Right atrium auricular region (tissue), 2 donors: Measurements from ENCODE around the gene WDR82. TPM values are rescaled to one million over a fixed set of nuclear protein-coding genes. Genes with fewer than 3 reads are reported as not detected.
A peak's percentile ranks its signal among the peaks of the same experiment; 100 is the strongest.

Experiments
- DNase-seq: peaks from one replicate; pipeline ENCODE4 v3.0.0-alpha.2; 2019; ENCODE audit warnings: low spot score
- H3K27ac ChIP-seq, 2 donors: fragments of 200-600 bp; sonication (generic); 1 replicate in 1 of 2; 2 replicates in 1 of 2; pipeline ENCODE4 v1.5.1; 2016 to 2019
- H3K27me3 ChIP-seq, 2 donors: fragments of 200-600 bp; sonication (generic); one replicate each; pipeline versions ENCODE4 v1.5.1 to v1.6.0; 2017 to 2019
- H3K36me3 ChIP-seq: fragments of 200-600 bp; sonication (generic); one replicate; pipeline ENCODE4 v1.5.1; 2016
- H3K4me1 ChIP-seq, 2 donors: fragments of 200-600 bp; sonication (generic); one replicate each; pipeline versions ENCODE4 v1.5.1 to v1.6.0; 2017 to 2019
- H3K4me3 ChIP-seq, 2 donors: fragments of 200-600 bp; sonication (generic); 1 replicate in 1 of 2; 2 replicates in 1 of 2; pipeline ENCODE4 v1.5.1; 2017 to 2019; ENCODE audit warnings: mild to moderate bottlenecking in 1 of 2, moderate library complexity in 1 of 2
- H3K9me3 ChIP-seq, 2 donors: fragments of 200-600 bp; sonication (generic); one replicate each; pipeline ENCODE4 v1.5.1; 2019
- total RNA-seq, 2 donors: library from RNA; depleted of rRNA; stranded (reverse); fragments of >200 nt; gene quantifications; one replicate each; pipeline ENCODE4 v1.1.0, GENCODE V29; 2016
- TF ChIP-seq, protein P1 (sequence below), 2 donors: fragments of 200-600 bp; sonication (generic); IDR thresholded peaks; one replicate each; pipeline ENCODE4 v1.5.1; 2019; ENCODE audit warnings: antibody characterized with exemption in 2 of 2

Gene WDR82
- total RNA-seq, 2 donors from 2014 or later = 43.2 to 43.8 TPM

- Histone ChIP-seq H3K4me3 (peak overlapping the region in 1 of 2 donors; percentile 26), H3K9me3 (no peaks in the 10 kb centered on the region), H3K27ac (peak overlapping the region; percentile 93 to 95), H3K4me1 (peaks cover 0 to 69% of the 10 kb centered on the region in 2 donors), H3K36me3 (peaks cover 35% of the 10 kb centered on the region), H3K27me3 (no peaks in the 10 kb centered on the region)
- no peak for DNase-seq
- TF ChIP-seq, protein P1, sequence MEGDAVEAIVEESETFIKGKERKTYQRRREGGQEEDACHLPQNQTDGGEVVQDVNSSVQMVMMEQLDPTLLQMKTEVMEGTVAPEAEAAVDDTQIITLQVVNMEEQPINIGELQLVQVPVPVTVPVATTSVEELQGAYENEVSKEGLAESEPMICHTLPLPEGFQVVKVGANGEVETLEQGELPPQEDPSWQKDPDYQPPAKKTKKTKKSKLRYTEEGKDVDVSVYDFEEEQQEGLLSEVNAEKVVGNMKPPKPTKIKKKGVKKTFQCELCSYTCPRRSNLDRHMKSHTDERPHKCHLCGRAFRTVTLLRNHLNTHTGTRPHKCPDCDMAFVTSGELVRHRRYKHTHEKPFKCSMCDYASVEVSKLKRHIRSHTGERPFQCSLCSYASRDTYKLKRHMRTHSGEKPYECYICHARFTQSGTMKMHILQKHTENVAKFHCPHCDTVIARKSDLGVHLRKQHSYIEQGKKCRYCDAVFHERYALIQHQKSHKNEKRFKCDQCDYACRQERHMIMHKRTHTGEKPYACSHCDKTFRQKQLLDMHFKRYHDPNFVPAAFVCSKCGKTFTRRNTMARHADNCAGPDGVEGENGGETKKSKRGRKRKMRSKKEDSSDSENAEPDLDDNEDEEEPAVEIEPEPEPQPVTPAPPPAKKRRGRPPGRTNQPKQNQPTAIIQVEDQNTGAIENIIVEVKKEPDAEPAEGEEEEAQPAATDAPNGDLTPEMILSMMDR (IDR thresholded peaks at IDR 0.05) = no peak
Observed at GRCh38 chr3:52233968-52234367, 44.5 kb downstream of the WDR82 start.

GRCh38 chr3:52233108-52233591, 45.3 kb downstream of the WDR82 start:
- DNase-seq = no peak
- Histone ChIP-seq H3K27ac (peak overlapping the region; percentile 93 to 95), H3K9me3 (no peaks in the 10 kb centered on the region), H3K4me3 (no peak overlapping the region), H3K36me3 (peaks cover 44% of the 10 kb centered on the region), H3K27me3 (no peaks in the 10 kb centered on the region), H3K4me1 (peaks cover 0 to 63% of the 10 kb centered on the region in 2 donors)
- TF ChIP-seq, protein P1 (IDR thresholded peaks at IDR 0.05) = no peak

DNA sequence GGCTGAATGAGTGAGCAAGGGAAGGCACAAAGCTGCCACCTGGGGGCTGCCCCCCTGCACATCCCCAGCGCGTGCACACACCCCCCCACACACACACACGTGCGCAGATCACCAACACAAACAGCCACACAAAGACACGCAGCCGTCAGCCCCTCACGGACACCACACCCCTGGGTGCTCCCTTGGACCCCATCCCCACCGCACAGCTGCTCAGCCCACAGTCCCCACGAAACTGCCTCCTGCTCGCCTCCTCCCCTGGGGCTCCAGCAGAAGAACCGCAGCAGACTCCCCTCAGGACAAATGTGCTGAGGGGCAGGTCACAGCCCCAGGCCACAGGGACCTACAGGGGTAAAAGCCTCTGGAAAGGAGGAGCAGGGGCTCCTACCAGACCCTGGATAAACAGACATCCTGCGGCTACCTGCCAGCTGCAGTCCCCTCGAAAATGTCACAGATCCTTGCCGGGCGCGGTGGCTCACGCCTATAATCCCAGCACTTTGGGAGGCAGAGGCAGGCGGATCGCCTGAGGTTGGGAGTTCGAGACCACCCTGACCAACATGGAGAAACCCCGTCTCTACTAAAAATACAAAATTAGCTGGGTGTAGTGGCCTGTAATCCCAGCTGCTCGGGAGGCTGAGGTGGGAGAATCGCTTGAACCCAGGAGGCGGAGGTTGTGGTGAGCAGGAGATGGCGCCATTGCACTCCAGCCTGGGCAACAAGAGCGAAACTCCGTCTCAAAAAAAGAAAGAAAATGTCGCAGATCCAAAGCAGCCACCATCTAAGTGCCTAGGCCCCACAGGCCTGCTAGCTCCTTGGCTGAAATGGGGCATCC, 46.0 kb downstream of the WDR82 start:
- TF ChIP-seq, protein P1 (IDR thresholded peaks at IDR 0.05) = no peak
- Histone ChIP-seq H3K27ac (peak overlapping the region in 1 of 2 donors; percentile 93), H3K27me3 (no peaks in the 10 kb centered on the region), H3K9me3 (no peaks in the 10 kb centered on the region), H3K36me3 (peaks cover 48% of the 10 kb centered on the region), H3K4me1 (peaks cover 0 to 57% of the 10 kb centered on the region in 2 donors), H3K4me3 (no peak overlapping the region)
- DNase-seq = no peak

DNA sequence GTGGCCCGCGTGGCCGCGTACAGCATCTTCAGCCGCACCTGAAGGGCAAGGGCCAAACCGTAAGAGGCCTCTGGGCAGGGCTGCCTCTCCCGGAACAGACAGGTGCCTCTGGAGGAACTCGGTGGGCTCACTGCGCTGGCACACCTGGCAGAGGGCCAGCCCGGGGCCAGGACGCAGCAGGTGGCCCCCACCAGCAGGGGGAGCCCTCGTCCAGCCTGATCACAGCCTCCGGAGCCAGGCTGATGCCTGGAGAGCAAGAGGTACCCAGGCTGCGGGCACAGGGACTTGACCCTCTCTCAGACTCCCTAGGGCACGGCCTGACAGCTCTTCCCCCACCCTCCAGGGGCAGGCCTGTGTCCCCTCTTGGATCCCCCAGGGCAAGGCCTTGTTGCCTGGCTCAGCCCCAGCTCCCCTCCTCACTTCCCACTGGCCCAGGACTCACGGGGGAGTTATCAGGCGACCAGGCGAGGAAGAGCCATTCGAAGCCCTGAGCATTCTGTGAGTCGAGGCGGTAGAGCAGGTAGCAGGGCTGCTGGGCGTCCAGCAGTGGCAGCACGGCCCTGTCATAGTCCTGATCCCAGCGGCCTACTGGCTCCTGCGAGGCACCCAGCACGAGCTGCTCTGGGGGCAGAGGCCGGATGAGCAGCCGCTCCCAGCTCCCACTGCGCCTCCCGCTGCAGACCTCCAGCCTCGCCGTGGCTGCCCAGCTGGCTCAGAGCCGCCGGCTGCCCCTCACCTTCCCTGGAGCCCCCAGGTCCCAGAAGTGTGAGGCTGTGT, 46.8 kb downstream of the WDR82 start:
- DNase-seq = no peak
- H3K36me3 ChIP-seq = peaks cover 48% of the 10 kb centered on the region
- H3K4me1 ChIP-seq = peaks cover 0 to 49% of the 10 kb centered on the region in 2 donors
- H3K4me3 ChIP-seq = no peak overlapping the region
- no peaks in the 10 kb centered on the region for H3K27me3 ChIP-seq
- H3K27ac ChIP-seq = no peak overlapping the region
- H3K9me3 ChIP-seq = no peaks in the 10 kb centered on the region
- TF ChIP-seq, protein P1 (IDR thresholded peaks at IDR 0.05) = peak; percentile 71 to 91

DNA sequence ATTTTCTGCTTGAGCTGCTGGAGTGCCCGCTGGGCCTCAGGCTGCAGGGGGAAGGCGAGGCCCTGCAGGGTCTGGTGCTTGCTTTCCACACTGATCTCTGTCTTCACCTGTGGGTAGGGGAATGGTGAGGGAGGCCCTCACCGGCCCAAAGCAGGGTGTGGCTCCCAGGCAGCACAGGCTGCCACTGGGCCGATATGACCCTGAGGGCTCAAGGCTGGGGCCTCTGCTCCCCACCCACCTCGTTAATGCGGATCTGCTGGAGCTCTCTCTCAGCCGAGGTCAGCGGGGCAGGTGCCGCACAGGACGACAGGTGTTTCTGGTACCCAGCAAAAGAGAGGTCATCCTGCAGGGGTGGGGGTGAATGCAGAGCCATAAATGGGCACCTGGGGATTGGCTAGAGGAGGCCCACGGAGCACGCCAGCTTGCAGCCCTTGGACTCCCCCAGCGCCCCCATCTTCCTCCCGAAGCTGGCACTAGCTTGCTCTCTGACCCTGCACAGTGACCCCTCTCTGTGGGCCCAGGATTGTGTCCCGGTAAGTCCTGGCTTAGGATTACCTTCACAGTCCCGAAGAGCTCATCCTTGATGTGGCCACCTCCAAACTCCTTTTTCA, 47.5 kb downstream of the WDR82 start:
- Histone ChIP-seq H3K27me3 (no peaks in the 10 kb centered on the region), H3K4me1 (peaks cover 0 to 42% of the 10 kb centered on the region in 2 donors), H3K27ac (no peak overlapping the region), H3K9me3 (no peaks in the 10 kb centered on the region), H3K4me3 (no peak overlapping the region), H3K36me3 (peaks cover 48% of the 10 kb centered on the region)
- TF ChIP-seq, protein P1 (IDR thresholded peaks at IDR 0.05) = no peak
- DNase-seq = no peak
